Gastroesophageal sphincter (tissue), 3 donors: ENCODE measurements around the gene HPSE2.

Source experiments
- CTCF ChIP-seq, 4 experiments: fragments of 200-600 bp in 2 of 4; fragments of 450-650 bp in 2 of 4; sonication (generic) in 1 of 4; IDR thresholded peaks; one replicate each; pipeline ENCODE4 v1.5.1; 2017 to 2019; ENCODE audit warnings: antibody characterized with exemption in 4 of 4, mild to moderate bottlenecking in 2 of 4, moderate library complexity in 2 of 4
- EP300 ChIP-seq: sonication (generic); formaldehyde crosslinking; IDR thresholded peaks from one replicate; pipeline ENCODE4 v1.6.1; 2017; ENCODE audit warnings: antibody characterized with exemption, mild to moderate bottlenecking
- POLR2AphosphoS5 ChIP-seq: sonication (generic); formaldehyde crosslinking; IDR thresholded peaks from one replicate; pipeline ENCODE4 v1.6.1; 2017; ENCODE audit warnings: antibody characterized with exemption

- TF ChIP-seq POLR2AphosphoS5 (no peak), CTCF (IDR thresholded peaks at IDR 0.05) (no peak), EP300 (no peak)
Observed at GRCh38 chr10:98745645-98746044, 490.0 kb downstream of the HPSE2 start.
